PC-9 (cell line): ENCODE data around the gene SETD4. TPM values are rescaled to one million over a fixed set of nuclear protein-coding genes. Genes with fewer than 3 reads are reported as not detected.

Experiments used
- BruUV-seq: library from RNA; stranded (reverse); fragments of 400-500 nt; replicated peaks from 2 replicates; lab custom pipeline; 2021; lab: Mats Ljungman, UMichigan
- CTCF ChIA-PET: fragments of 300-600 bp; sonication (Branson Sonifier 250); formaldehyde crosslinking; loops from one replicate; lab custom pipeline; 2022; ENCODE audit warnings: antibody characterized with exemption; lab: Charles Lee
- POLR2A ChIA-PET: fragments of 300-600 bp; sonication (Branson Sonifier 250); formaldehyde crosslinking; loops from one replicate; lab custom pipeline; 2022; ENCODE audit warnings: antibody characterized with exemption; ENCODE audit not compliant: unreplicated experiment; lab: Charles Lee
- DNase-seq, 2 experiments: peaks; one replicate each; pipeline versions ENCODE4 v3.0.0 to v3.0.0-alpha.2; 2015 to 2022; ENCODE audit warnings: mixed read lengths in 1 of 2
- H2AFZ ChIP-seq: fragments of 200-600 bp; sonication (generic); 2 replicates; pipeline ENCODE4 v1.8.1; 2017; ENCODE audit warnings: antibody characterized with exemption
- H3F3A ChIP-seq: fragments of 200-600 bp; sonication (generic); 2 replicates; pipeline ENCODE4 v1.8.1; 2017; ENCODE audit warnings: antibody characterized with exemption, mild to moderate bottlenecking, low read depth; ENCODE audit not compliant: insufficient read depth
- H3K27ac ChIP-seq: fragments of 200-600 bp; sonication (generic); 2 replicates; pipeline ENCODE4 v1.6.1; 2016; ENCODE audit warnings: mixed run types
- H3K27me3 ChIP-seq: fragments of 200-600 bp; sonication (generic); 2 replicates; pipeline ENCODE4 v1.6.1; 2016; ENCODE audit warnings: low read depth, mixed run types; ENCODE audit not compliant: insufficient read depth
- H3K36me3 ChIP-seq: fragments of 200-600 bp; sonication (generic); 2 replicates; pipeline ENCODE4 v1.6.1; 2016; ENCODE audit warnings: low read depth, mixed run types
- H3K4me1 ChIP-seq: fragments of 200-600 bp; sonication (generic); replicated peaks from 2 replicates; pipeline ENCODE4 v1.6.1; 2016; ENCODE audit warnings: mixed run types; ENCODE audit not compliant: insufficient read depth
- H3K4me2 ChIP-seq: fragments of 200-600 bp; sonication (generic); 2 replicates; pipeline ENCODE4 v1.6.1; 2017; ENCODE audit warnings: mixed run types
- H3K4me3 ChIP-seq: fragments of 200-600 bp; sonication (generic); 2 replicates; pipeline ENCODE4 v1.6.1; 2016; ENCODE audit warnings: mixed run types
- H3K79me2 ChIP-seq: fragments of 200-600 bp; sonication (generic); 2 replicates; pipeline ENCODE4 v1.6.1; 2017; ENCODE audit warnings: low read depth, mixed run types
- H3K9me2 ChIP-seq: fragments of 200-600 bp; sonication (generic); 2 replicates; pipeline ENCODE4 v1.8.1; 2017; ENCODE audit warnings: mild to moderate bottlenecking; ENCODE audit not compliant: insufficient read depth
- H3K9me3 ChIP-seq: fragments of 200-600 bp; sonication (generic); 2 replicates; pipeline ENCODE4 v1.8.1; 2016; ENCODE audit warnings: low read depth; ENCODE audit not compliant: insufficient read depth
- H4K20me1 ChIP-seq: fragments of 200-600 bp; sonication (generic); 2 replicates; pipeline ENCODE4 v1.8.1; 2017; ENCODE audit not compliant: insufficient read depth
- EZH2 ChIP-seq: fragments of 200-600 bp; sonication (generic); IDR thresholded peaks from 2 replicates; pipeline ENCODE4 v1.8.0; 2017; ENCODE audit warnings: antibody characterized with exemption, low read depth
- intact Hi-C: fragments of 100-400 bp; cut with micrococcal nuclease; formaldehyde crosslinking; loops from one replicate; pipeline ENCODE4 v1.10.0; 2022; ENCODE audit not compliant: unreplicated experiment
- total RNA-seq: library from RNA; stranded (reverse); gene quantifications from 2 replicates; pipeline ENCODE4 v1.2.3, GENCODE V29; 2021
- TF ChIP-seq, protein P1 (sequence below): fragments of 200-600 bp; sonication (generic); conservative IDR thresholded peaks from 2 replicates; pipeline ENCODE4 v1.6.1; 2017; ENCODE audit warnings: mixed run types, antibody characterized with exemption, mild to moderate bottlenecking, moderate library complexity

SETD4 gene
- total RNA-seq, 1 experiment from 2014 or later = 27.3 TPM

DNA sequence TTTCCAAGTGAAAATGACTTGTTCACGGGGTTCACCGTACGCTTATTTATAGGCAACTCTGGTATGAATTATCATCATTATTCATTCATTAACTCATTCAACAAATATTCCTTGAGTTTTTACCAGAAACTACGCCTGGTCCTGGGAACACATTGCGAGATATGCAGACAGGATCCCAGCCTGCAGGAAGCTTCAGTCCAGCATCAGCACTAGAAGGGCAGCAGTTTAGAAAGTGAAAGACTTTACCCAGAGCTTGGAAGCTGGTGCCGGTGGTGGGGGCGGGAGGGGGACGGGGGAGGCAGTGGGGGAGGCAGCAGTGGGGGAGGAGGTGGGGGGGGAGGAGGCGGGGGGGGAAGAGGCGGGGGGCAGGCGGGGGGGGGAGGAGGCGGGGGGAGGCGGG lies 55.9 kb downstream of the SETD4 start:
- Histone ChIP-seq H3K36me3 (no peaks in the 10 kb centered on the region), H3F3A (no peaks in the 10 kb centered on the region), H3K27me3 (no peaks in the 10 kb centered on the region), H3K9me3 (no peaks in the 10 kb centered on the region), H3K79me2 (no peaks in the 10 kb centered on the region), H3K4me2 (no peak overlapping the region), H3K4me3 (no peak overlapping the region), H3K27ac (no peak overlapping the region), H3K4me1 (no peaks in the 10 kb centered on the region), H4K20me1 (no peaks in the 10 kb centered on the region), H3K9me2 (no peaks in the 10 kb centered on the region), H2AFZ (no peak overlapping the region)
- no peak for DNase-seq
- intact Hi-C loops = no loop called here
- TF ChIP-seq, protein P1, sequence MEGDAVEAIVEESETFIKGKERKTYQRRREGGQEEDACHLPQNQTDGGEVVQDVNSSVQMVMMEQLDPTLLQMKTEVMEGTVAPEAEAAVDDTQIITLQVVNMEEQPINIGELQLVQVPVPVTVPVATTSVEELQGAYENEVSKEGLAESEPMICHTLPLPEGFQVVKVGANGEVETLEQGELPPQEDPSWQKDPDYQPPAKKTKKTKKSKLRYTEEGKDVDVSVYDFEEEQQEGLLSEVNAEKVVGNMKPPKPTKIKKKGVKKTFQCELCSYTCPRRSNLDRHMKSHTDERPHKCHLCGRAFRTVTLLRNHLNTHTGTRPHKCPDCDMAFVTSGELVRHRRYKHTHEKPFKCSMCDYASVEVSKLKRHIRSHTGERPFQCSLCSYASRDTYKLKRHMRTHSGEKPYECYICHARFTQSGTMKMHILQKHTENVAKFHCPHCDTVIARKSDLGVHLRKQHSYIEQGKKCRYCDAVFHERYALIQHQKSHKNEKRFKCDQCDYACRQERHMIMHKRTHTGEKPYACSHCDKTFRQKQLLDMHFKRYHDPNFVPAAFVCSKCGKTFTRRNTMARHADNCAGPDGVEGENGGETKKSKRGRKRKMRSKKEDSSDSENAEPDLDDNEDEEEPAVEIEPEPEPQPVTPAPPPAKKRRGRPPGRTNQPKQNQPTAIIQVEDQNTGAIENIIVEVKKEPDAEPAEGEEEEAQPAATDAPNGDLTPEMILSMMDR = no peak
- no peak for TF ChIP-seq EZH2
- ChIA-PET CTCF (no interaction called here), POLR2A (no interaction called here)
- BruUV-seq = no TSS peak

DNA sequence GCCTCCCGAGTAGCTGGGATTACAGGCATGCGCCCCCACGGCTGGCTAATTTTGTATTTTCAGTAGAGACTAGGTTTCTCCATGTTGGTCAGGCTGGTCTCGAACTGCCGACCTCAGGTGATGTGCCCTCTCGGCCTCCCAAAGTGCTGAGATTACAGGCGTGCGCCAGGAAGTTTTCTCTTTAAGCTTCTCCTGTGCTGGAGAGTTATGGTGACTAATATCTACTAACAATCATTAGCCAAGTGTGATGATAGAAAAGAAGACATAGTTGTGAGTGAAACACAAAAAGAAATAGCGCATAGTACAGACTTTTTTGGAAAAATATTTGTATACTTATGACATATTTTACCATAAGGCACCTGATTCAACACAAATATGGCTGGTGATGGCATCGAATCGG lies 56.5 kb downstream of the SETD4 start:
- intact Hi-C loops = no loop called here
- Histone ChIP-seq H2AFZ (no peak overlapping the region), H4K20me1 (no peaks in the 10 kb centered on the region), H3K4me1 (no peaks in the 10 kb centered on the region), H3K9me2 (no peaks in the 10 kb centered on the region), H3K36me3 (no peaks in the 10 kb centered on the region), H3K4me3 (no peak overlapping the region), H3K4me2 (no peak overlapping the region), H3K27me3 (no peaks in the 10 kb centered on the region), H3K27ac (no peak overlapping the region), H3F3A (no peaks in the 10 kb centered on the region), H3K79me2 (no peaks in the 10 kb centered on the region), H3K9me3 (no peaks in the 10 kb centered on the region)
- CTCF ChIA-PET = no interaction called here
- no peak for DNase-seq
- BruUV-seq = no TSS peak
- TF ChIP-seq, protein P1 = no peak
- no peak for TF ChIP-seq EZH2
- POLR2A ChIA-PET = no interaction called here

DNA sequence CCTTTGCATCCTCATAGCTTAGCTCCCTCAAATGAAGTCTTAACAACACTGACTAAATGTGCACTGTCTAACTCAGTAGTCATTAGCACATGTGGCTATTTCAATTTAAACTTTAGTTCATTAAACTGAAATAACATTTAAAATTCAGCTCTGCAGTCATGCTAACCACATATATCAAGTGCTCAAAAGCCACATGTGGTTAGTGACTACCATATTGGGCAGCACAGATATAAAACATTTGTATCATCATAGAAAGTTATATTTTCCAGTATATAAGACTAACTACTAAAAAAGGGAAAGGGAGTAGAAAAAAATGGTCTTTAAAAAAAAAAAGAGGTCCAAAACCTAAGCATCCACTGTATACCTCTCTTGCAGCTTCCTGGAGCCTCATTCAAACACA lies 64.1 kb downstream of the SETD4 start:
- CTCF ChIA-PET = no interaction called here
- intact Hi-C loops = no loop called here
- Histone ChIP-seq H3K27ac (no peak overlapping the region), H3K36me3 (no peaks in the 10 kb centered on the region), H3K27me3 (peaks cover 27% of the 10 kb centered on the region; the same call in 1 of the 2 replicates), H4K20me1 (no peaks in the 10 kb centered on the region), H3K4me2 (no peak overlapping the region), H3K9me2 (no peaks in the 10 kb centered on the region), H3K4me3 (no peak overlapping the region), H3K79me2 (no peaks in the 10 kb centered on the region), H2AFZ (no peak overlapping the region), H3K4me1 (no peaks in the 10 kb centered on the region), H3K9me3 (no peaks in the 10 kb centered on the region), H3F3A (no peaks in the 10 kb centered on the region)
- TF ChIP-seq EZH2 = no peak
- TF ChIP-seq, protein P1 = no peak
- POLR2A ChIA-PET = no interaction called here
- no peak for DNase-seq
- no TSS peak for BruUV-seq
